H1 (cell line): ENCODE results near the gene NAGA. TPM values are rescaled to one million over a fixed set of nuclear protein-coding genes. Genes with fewer than 3 reads are reported as not detected.
A peak's percentile ranks its signal among the peaks of the same experiment; 100 is the strongest.

Experiments
- CTCF ChIA-PET: fragments of 300-600 bp; sonication (Branson Sonifier 250); formaldehyde crosslinking; loops from one replicate; lab custom pipeline; 2021; ENCODE audit not compliant: partially characterized antibody; lab: Charles Lee
- POLR2A ChIA-PET: fragments of 300-600 bp; sonication (Branson Sonifier 250); formaldehyde crosslinking; loops from one replicate; lab custom pipeline; 2021; ENCODE audit warnings: inconsistent platforms; ENCODE audit not compliant: partially characterized antibody; lab: Charles Lee
- DNase-seq, 2 experiments: peaks; one replicate each; pipeline versions ENCODE4 v3.0.0 to v3.0.0-alpha.2; 2010 to 2022; ENCODE audit warnings: low spot score in 2 of 2, low read depth in 1 of 2, mixed read lengths in 1 of 2
- FAIRE-seq: peaks from 2 replicates; lab custom pipeline; 2011; peaks lifted over from hg19 to GRCh38; lab: Jason Lieb, UNC
- H2AFZ ChIP-seq: 2 replicates; pipeline ENCODE4 v1.8.1; 2012; ENCODE audit warnings: low read length, inconsistent platforms
- H2AK5ac ChIP-seq: 2 replicates; pipeline ENCODE4 v1.6.1; 2013; ENCODE audit warnings: low read depth, low read length
- H2BK120ac ChIP-seq: replicated peaks from 2 replicates; pipeline ENCODE3; 2013; ENCODE audit warnings: low read depth, low read length, inconsistent platforms
- H2BK12ac ChIP-seq: 2 replicates; pipeline ENCODE4 v1.6.1; 2013; ENCODE audit warnings: low read depth, low read length
- H2BK15ac ChIP-seq: 2 replicates; pipeline ENCODE4 v1.6.1; 2013; ENCODE audit warnings: low read length
- H2BK20ac ChIP-seq: 2 replicates; pipeline ENCODE4 v1.6.1; 2013; ENCODE audit warnings: low read length
- H2BK5ac ChIP-seq: 2 replicates; pipeline ENCODE4 v1.6.1; 2013; ENCODE audit warnings: low read depth, low read length
- H3K14ac ChIP-seq: 2 replicates; pipeline ENCODE4 v1.6.1; 2013; ENCODE audit warnings: inconsistent platforms; ENCODE audit not compliant: insufficient read length
- H3K18ac ChIP-seq: 2 replicates; pipeline ENCODE4 v1.6.1; 2013; ENCODE audit warnings: low read length; ENCODE audit errors: extremely low read depth
- H3K23ac ChIP-seq: 2 replicates; pipeline ENCODE4 v1.6.1; 2013; ENCODE audit warnings: inconsistent platforms; ENCODE audit not compliant: insufficient read length
- H3K23me2 ChIP-seq: 2 replicates; pipeline ENCODE4 v1.6.1; 2013; ENCODE audit warnings: low read depth, low read length
- H3K27ac ChIP-seq: 2 replicates; pipeline ENCODE4 v1.6.1; 2011; ENCODE audit warnings: low read depth, low read length, inconsistent platforms
- H3K27me3 ChIP-seq, 4 experiments: replicated peaks in 1 of 4; 1 replicate in 1 of 4; 2 replicates in 3 of 4; pipeline versions ENCODE4 v1.6.1 to v1.8.1; 2011 to 2013; ENCODE audit warnings: low read length in 3 of 4, mild to moderate bottlenecking in 3 of 4, inconsistent platforms in 2 of 4, mixed read lengths in 2 of 4, moderate library complexity in 1 of 4; ENCODE audit not compliant: control insufficient read depth in 3 of 4, insufficient read depth in 3 of 4; ENCODE audit errors: extremely low read depth in 1 of 4
- H3K36me3 ChIP-seq, 4 experiments: 2 replicates each; pipeline versions ENCODE4 v1.6.1 to v1.8.1; 2011 to 2013; ENCODE audit warnings: mild to moderate bottlenecking in 4 of 4, low read length in 3 of 4, moderate library complexity in 2 of 4, control low read depth in 1 of 4, inconsistent platforms in 1 of 4; ENCODE audit not compliant: insufficient read depth in 4 of 4, control insufficient read depth in 2 of 4
- H3K4ac ChIP-seq: replicated peaks from 2 replicates; pipeline ENCODE3; 2013; ENCODE audit warnings: low read length, low read depth, mixed read lengths, inconsistent platforms; ENCODE audit not compliant: insufficient read length
- H3K4me1 ChIP-seq, 4 experiments: replicated peaks in 1 of 4; 1 replicate in 1 of 4; 2 replicates in 3 of 4; pipeline versions ENCODE4 v1.6.1 to v1.8.1; 2011 to 2013; ENCODE audit warnings: low read length in 3 of 4, inconsistent platforms in 2 of 4, mixed read lengths in 1 of 4; ENCODE audit not compliant: insufficient read depth in 4 of 4, control insufficient read depth in 3 of 4
- H3K4me2 ChIP-seq, 2 experiments: 2 replicates each; pipeline versions ENCODE4 v1.6.1 to v1.8.1; 2011 to 2013; ENCODE audit warnings: low read depth in 2 of 2, low read length in 2 of 2, control low read depth in 1 of 2, inconsistent platforms in 1 of 2, mild to moderate bottlenecking in 1 of 2; ENCODE audit not compliant: insufficient read depth in 1 of 2
- H3K4me3 ChIP-seq, 4 experiments: fragments of 200-600, 300-600 bp in 1 of 4; sonication (generic), shearing (Covaris generic), sonication (Bioruptor Twin) in 1 of 4; 2 replicates each; pipeline versions ENCODE4 v1.5.1 to v1.8.1; 2011 to 2016; ENCODE audit warnings: low read length in 4 of 4, low read depth in 3 of 4, control low read depth in 2 of 4, inconsistent platforms in 2 of 4, mild to moderate bottlenecking in 2 of 4, mixed read lengths in 1 of 4, moderate library complexity in 1 of 4; ENCODE audit not compliant: insufficient read depth in 2 of 4; ENCODE audit errors: extremely low read depth in 1 of 4
- H3K56ac ChIP-seq: replicated peaks from 2 replicates; pipeline ENCODE3; 2013; ENCODE audit warnings: low read depth, mild to moderate bottlenecking, mixed read lengths, low read length, inconsistent platforms; ENCODE audit not compliant: insufficient read length
- H3K79me1 ChIP-seq: 2 replicates; pipeline ENCODE4 v1.6.1; 2013; ENCODE audit warnings: low read depth, low read length, control low read depth
- H3K79me2 ChIP-seq, 2 experiments: 2 replicates each; pipeline versions ENCODE4 v1.6.1 to v1.8.1; 2012 to 2013; ENCODE audit warnings: low read length in 2 of 2, mild to moderate bottlenecking in 2 of 2, inconsistent platforms in 1 of 2; ENCODE audit not compliant: insufficient read depth in 2 of 2, control insufficient read depth in 1 of 2
- H3K9ac ChIP-seq, 4 experiments: replicated peaks in 1 of 4; 1 replicate in 1 of 4; 2 replicates in 3 of 4; pipeline versions ENCODE4 v1.6.1 to v1.8.1; 2011 to 2013; ENCODE audit warnings: low read depth in 3 of 4, low read length in 3 of 4, control low read depth in 2 of 4, mild to moderate bottlenecking in 2 of 4, moderate library complexity in 2 of 4, inconsistent platforms in 1 of 4; ENCODE audit errors: extremely low read depth in 1 of 4
- H3K9me3 ChIP-seq, 2 experiments: 2 replicates each; pipeline versions ENCODE4 v1.6.1 to v1.8.1; 2012 to 2013; ENCODE audit warnings: mild to moderate bottlenecking in 2 of 2, moderate library complexity in 2 of 2, control low read depth in 1 of 2, inconsistent platforms in 1 of 2, low read depth in 1 of 2, low read length in 1 of 2, mixed read lengths in 1 of 2; ENCODE audit not compliant: insufficient read depth in 2 of 2
- H4K20me1 ChIP-seq, 2 experiments: replicated peaks in 1 of 2; 2 replicates each; pipeline versions ENCODE3 to v1.8.1; 2011 to 2013; ENCODE audit warnings: inconsistent platforms in 2 of 2, low read length in 2 of 2, mild to moderate bottlenecking in 1 of 2; ENCODE audit not compliant: insufficient read depth in 2 of 2, control insufficient read depth in 1 of 2
- H4K5ac ChIP-seq: 2 replicates; pipeline ENCODE4 v1.6.1; 2013; ENCODE audit warnings: low read length, low read depth, mixed read lengths, inconsistent platforms; ENCODE audit not compliant: insufficient read length
- H4K8ac ChIP-seq: 2 replicates; pipeline ENCODE4 v1.8.0; 2013; ENCODE audit warnings: mild to moderate bottlenecking, moderate library complexity, low read length, inconsistent platforms; ENCODE audit not compliant: insufficient read depth; ENCODE audit errors: extremely low read depth
- H4K91ac ChIP-seq: replicated peaks from 2 replicates; pipeline ENCODE3; 2013; ENCODE audit warnings: low read length, mixed read lengths, inconsistent platforms; ENCODE audit not compliant: insufficient read length
- ASH2L ChIP-seq: fragments of 200-600, 300-600 bp; sonication (generic); IDR thresholded peaks from one replicate; pipeline ENCODE4 v1.7.1; 2017; ENCODE audit warnings: low read length
- CBX8 ChIP-seq: fragments of 300-800, 300-1000 bp; sonication (generic); IDR thresholded peaks from 2 replicates; pipeline ENCODE4 v1.7.1; 2016; ENCODE audit warnings: low read depth, low read length, borderline replicate concordance
- CHD1 ChIP-seq: IDR thresholded peaks from 2 replicates; pipeline ENCODE4 v1.6.1; 2012; ENCODE audit warnings: low read depth, low read length, improper control_type of control experiment
- EZH2 ChIP-seq: fragments of 200-600 bp; sonication (generic); IDR thresholded peaks from 2 replicates; pipeline ENCODE4 v1.7.1; 2012; ENCODE audit warnings: low read depth, mild to moderate bottlenecking, moderate library complexity, low read length, inconsistent platforms; ENCODE audit not compliant: severe bottlenecking
- KDM4A ChIP-seq: IDR thresholded peaks from one replicate; pipeline ENCODE4 v1.7.1; 2012; ENCODE audit warnings: low read depth, mild to moderate bottlenecking, moderate library complexity, low read length, inconsistent platforms; ENCODE audit not compliant: severe bottlenecking
- MAX ChIP-seq: IDR thresholded peaks from 2 replicates; pipeline ENCODE4 v1.6.1; 2012; ENCODE audit warnings: inconsistent platforms
- SIN3A ChIP-seq, 2 experiments: IDR thresholded peaks in 1 of 2; conservative IDR thresholded peaks in 1 of 2; 2 replicates each; pipeline ENCODE4 v1.6.1; 2011 to 2012; ENCODE audit warnings: low read length in 2 of 2, improper control_type of control experiment in 1 of 2, low read depth in 1 of 2, mild to moderate bottlenecking in 1 of 2
- SIRT6 ChIP-seq: IDR thresholded peaks from one replicate; pipeline ENCODE4 v1.7.1; 2012; ENCODE audit warnings: low read length, inconsistent platforms
- TAF1 ChIP-seq: IDR thresholded peaks from 2 replicates; pipeline ENCODE4 v1.6.1; 2011; ENCODE audit warnings: mild to moderate bottlenecking, low read depth, low read length
- TAF7 ChIP-seq: optimal IDR thresholded peaks from 2 replicates; pipeline ENCODE3; 2011; ENCODE audit warnings: low read depth, mild to moderate bottlenecking, inconsistent platforms, low read length, moderate library complexity, borderline replicate concordance
- TBP ChIP-seq: IDR thresholded peaks from 2 replicates; pipeline ENCODE4 v1.6.1; 2011; ENCODE audit warnings: low read depth, low read length, improper control_type of control experiment
- WGBS, 2 experiments: shearing (Covaris generic) in 1 of 2; methylation state at CpG; one replicate each; pipeline versions ENCODE4 v1.1.6 to v1.1.7; 2013 to 2015; ENCODE audit warnings: low lambda C conversion rate in 2 of 2, mixed read lengths in 2 of 2, inconsistent platforms in 1 of 2, low coverage in 1 of 2, missing lambda C conversion rate in 1 of 2; ENCODE audit not compliant: insufficient replicate concordance in 2 of 2, insufficient coverage in 1 of 2, insufficient read length in 1 of 2; ENCODE audit errors: extremely low coverage in 1 of 2, missing lambda C conversion rate in 1 of 2; 5-methylcytosine and 5-hydroxymethylcytosine counted together
- polyA plus RNA-seq, 7 experiments: library from polyadenylated mRNA; depleted of rRNA in 3 of 7; stranded (reverse) in 5 of 7; unstranded in 2 of 7; fragments of >200 nt in 5 of 7; fragments of 200-250 nt in 2 of 7; gene quantifications; 1 replicate in 5 of 7; 2 replicates in 1 of 7; 4 replicates in 1 of 7; pipeline versions ENCODE4 v1.2.1 to v1.2.3, GENCODE V29; 2011 to 2013; ENCODE audit warnings: missing spikeins in 2 of 7, mixed read lengths in 2 of 7
- total RNA-seq: library from RNA; stranded (reverse); fragmentation: NEBNext Ultra II Directional; extraction: Animal tissue kit (Norgen Biotek cat#: 25700); gene quantifications from 2 replicates; pipeline ENCODE4 v1.2.1, GENCODE V29; 2021
- TF ChIP-seq, protein P1 (sequence below): IDR thresholded peaks from 2 replicates; pipeline ENCODE4 v1.6.1; 2011; ENCODE audit warnings: low read length, improper control_type of control experiment

The NAGA gene
- total and polyA plus RNA-seq, 2 of the 8 experiments (the other 6 are each of a cell fraction or from before 2014, with no cell fraction given) = 14.8 to 30.7 TPM

- Histone ChIP-seq H3K4me2 (peak overlapping the region; percentile 41 to 73; a peak in 3 of 4 replicates), H3K27me3 (peaks cover 0 to 9% (median 4%) of the 10 kb centered on the region in 4 experiments; a peak in 2 of 7 replicates), H3K23me2 (peaks cover 8% of the 10 kb centered on the region; the same call in 1 of the 2 replicates), H2AFZ (no peak overlapping the region), H3K79me1 (no peaks in the 10 kb centered on the region), H3K27ac (no peak overlapping the region), H2BK5ac (peak overlapping the region; percentile 60; the same call in 1 of the 2 replicates), H3K4me1 (peaks cover 2 to 24% (median 11%) of the 10 kb centered on the region in 4 experiments), H2AK5ac (no peak overlapping the region), H3K23ac (no peak overlapping the region), H3K4me3 (peak overlapping the region in 1 of 4 experiments; percentile 60; a peak in 2 of 8 replicates), H3K9me3 (no peaks in the 10 kb centered on the region), H2BK120ac (no peak overlapping the region), H3K18ac (peak overlapping the region; percentile 32), H2BK20ac (no peak overlapping the region), H3K36me3 (0 out of 8 replicates have a peak, but pooled peaks cover 0 to 3% (median 0%) of the 10 kb centered on the region in 4 experiments), H4K20me1 (no peaks in the 10 kb centered on the region), H4K5ac (no peak overlapping the region), H4K91ac (peak overlapping the region; percentile 7), H3K79me2 (no peaks in the 10 kb centered on the region), H2BK12ac (no peak overlapping the region), H3K9ac (no peak overlapping the region; a peak in 1 of 7 replicates), H3K4ac (no peak overlapping the region), H4K8ac (peak overlapping the region; percentile 82; the same call in 1 of the 2 replicates), H3K56ac (no peak overlapping the region), H2BK15ac (no peak overlapping the region), H3K14ac (no peak overlapping the region)
- FAIRE-seq (no peak), DNase-seq (no peak)
- ChIA-PET POLR2A (interaction anchor here (8.9 kb wide), 1 partner anchor 17 kb away, joined by 94 read pairs; the partner anchor contains the start of gene NDUFA6), CTCF (interaction anchor here (0.6 kb wide), 1 partner anchor 157 kb away, joined by 3 read pairs; no protein-coding TSS in a partner anchor)
- 78% methylated on average over 11 of the region's 14 CpGs; no CpG with 5 or more reads in 1 of the 2 experiments for WGBS, 2 experiments
- no peak for TF ChIP-seq TBP
- no peak for TF ChIP-seq ASH2L
- TF ChIP-seq TAF7 = no peak
- no peak for TF ChIP-seq TAF1
- no peak for TF ChIP-seq SIRT6
- TF ChIP-seq KDM4A = no peak
- TF ChIP-seq EZH2 = no peak
- no peak for TF ChIP-seq CBX8
- no peak for TF ChIP-seq CHD1
- TF ChIP-seq, protein P1, sequence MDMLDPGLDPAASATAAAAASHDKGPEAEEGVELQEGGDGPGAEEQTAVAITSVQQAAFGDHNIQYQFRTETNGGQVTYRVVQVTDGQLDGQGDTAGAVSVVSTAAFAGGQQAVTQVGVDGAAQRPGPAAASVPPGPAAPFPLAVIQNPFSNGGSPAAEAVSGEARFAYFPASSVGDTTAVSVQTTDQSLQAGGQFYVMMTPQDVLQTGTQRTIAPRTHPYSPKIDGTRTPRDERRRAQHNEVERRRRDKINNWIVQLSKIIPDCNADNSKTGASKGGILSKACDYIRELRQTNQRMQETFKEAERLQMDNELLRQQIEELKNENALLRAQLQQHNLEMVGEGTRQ = no peak
- TF ChIP-seq SIN3A (conservative IDR thresholded peaks at IDR 0.05 in 1 of 2, IDR thresholded peaks at IDR 0.05 in 1 of 2; ENCODE audit: low read depth in 1 of 2, low read length in 2 of 2) = no peak
- TF ChIP-seq MAX = no peak
Observed at GRCh38 chr22:42073621-42074041, 3.0 kb upstream of the NAGA start.
